A673 (cell line): ENCODE results near the gene MICU1.

Source experiments
- CTCF ChIP-seq: fragments of 300-800, 200-600 bp; sonication (generic); conservative IDR thresholded peaks from 2 replicates; pipeline ENCODE4 v1.5.1; 2017; ENCODE audit warnings: low read depth, mild to moderate bottlenecking, antibody characterized with exemption, low read length, moderate library complexity, mixed read lengths
- EZH2 ChIP-seq: fragments of 200-600 bp; sonication (generic); IDR thresholded peaks from 2 replicates; pipeline ENCODE4 v1.6.1; 2017; ENCODE audit warnings: borderline replicate concordance, low read depth, mild to moderate bottlenecking, mixed read lengths, antibody characterized with exemption, low read length; ENCODE audit not compliant: poor library complexity, severe bottlenecking

GRCh38 chr10:72654720-72655119 is 28.8 kb upstream of the MICU1 start:
- TF ChIP-seq CTCF, result no peak
- no peak for TF ChIP-seq EZH2
